ENCODE results near the gene GMEB2.

GMEB2 gene

GRCh38 chr20:63588641-63589041 lies 38.3 kb downstream of the GMEB2 start:
- DNase-seq (ENCODE audit: low spot score): no peak

GRCh38 chr20:63587776-63588591 lies 38.9 kb downstream of the GMEB2 start:
- no peak for DNase-seq (ENCODE audit: low spot score)

GRCh38 chr20:63587256-63587655 lies 39.6 kb downstream of the GMEB2 start:
- no peak for DNase-seq (ENCODE audit: low spot score)

- no peak for DNase-seq (ENCODE audit: low spot score)
These were observed 40.1 kb downstream of the GMEB2 start for GRCh38 chr20:63586797-63587196.

GRCh38 chr20:63585616-63586565 lies 41.0 kb downstream of the GMEB2 start:
- no peak for DNase-seq (ENCODE audit: low spot score)

GRCh38 chr20:63582382-63583063 lies 44.4 kb downstream of the GMEB2 start:
- DNase-seq (ENCODE audit: low spot score): no peak

GRCh38 chr20:63580796-63581461 lies 46.0 kb downstream of the GMEB2 start:
- peak; percentile 66 for DNase-seq (ENCODE audit: low spot score)

GRCh38 chr20:63579017-63579694 lies 47.7 kb downstream of the GMEB2 start:
- no peak for DNase-seq (ENCODE audit: low spot score)

GRCh38 chr20:63578224-63579016 lies 48.5 kb downstream of the GMEB2 start:
- no peak for DNase-seq (ENCODE audit: low spot score)

GRCh38 chr20:63577317-63577894 lies 49.5 kb downstream of the GMEB2 start:
- no peak for DNase-seq (ENCODE audit: low spot score)

GRCh38 chr20:63576311-63576710 lies 50.6 kb downstream of the GMEB2 start:
- no peak for DNase-seq (ENCODE audit: low spot score)

- DNase-seq (ENCODE audit: low spot score): no peak
These were observed 51.8 kb downstream of the GMEB2 start for GRCh38 chr20:63574829-63575743.

GRCh38 chr20:63574156-63574828 lies 52.6 kb downstream of the GMEB2 start, which contains the start of gene HELZ2:
Gene HELZ2 (minus strand): TSS chr20:63574239. CDS start chr20:63572385, 1,854 bp downstream.
- peak; percentile 82 for DNase-seq (ENCODE audit: low spot score)

- DNase-seq (ENCODE audit: low spot score): no peak
These were observed 53.2 kb downstream of the GMEB2 start for GRCh38 chr20:63573647-63574131.

GRCh38 chr20:63572788-63573646 lies 53.9 kb downstream of the GMEB2 start:
- peak; percentile 59 for DNase-seq (ENCODE audit: low spot score)

GRCh38 chr20:63572071-63572787 lies 54.7 kb downstream of the GMEB2 start:
- DNase-seq (ENCODE audit: low spot score): no peak
